NCI-H2227 treated with DMSO at 0.1 percent for 48 hours (cell line): ENCODE data around the gene IMP3.
"Not testable (repeated sequence)": the region's sequence is repeated elsewhere in the genome, so short reads cannot be mapped to it uniquely, and the experiment has no call there.

Experiments
- DNase-seq: peaks from one replicate; lab custom pipeline; 2025; lab: John Stamatoyannopoulos, UW

IMP3 gene

DNA sequence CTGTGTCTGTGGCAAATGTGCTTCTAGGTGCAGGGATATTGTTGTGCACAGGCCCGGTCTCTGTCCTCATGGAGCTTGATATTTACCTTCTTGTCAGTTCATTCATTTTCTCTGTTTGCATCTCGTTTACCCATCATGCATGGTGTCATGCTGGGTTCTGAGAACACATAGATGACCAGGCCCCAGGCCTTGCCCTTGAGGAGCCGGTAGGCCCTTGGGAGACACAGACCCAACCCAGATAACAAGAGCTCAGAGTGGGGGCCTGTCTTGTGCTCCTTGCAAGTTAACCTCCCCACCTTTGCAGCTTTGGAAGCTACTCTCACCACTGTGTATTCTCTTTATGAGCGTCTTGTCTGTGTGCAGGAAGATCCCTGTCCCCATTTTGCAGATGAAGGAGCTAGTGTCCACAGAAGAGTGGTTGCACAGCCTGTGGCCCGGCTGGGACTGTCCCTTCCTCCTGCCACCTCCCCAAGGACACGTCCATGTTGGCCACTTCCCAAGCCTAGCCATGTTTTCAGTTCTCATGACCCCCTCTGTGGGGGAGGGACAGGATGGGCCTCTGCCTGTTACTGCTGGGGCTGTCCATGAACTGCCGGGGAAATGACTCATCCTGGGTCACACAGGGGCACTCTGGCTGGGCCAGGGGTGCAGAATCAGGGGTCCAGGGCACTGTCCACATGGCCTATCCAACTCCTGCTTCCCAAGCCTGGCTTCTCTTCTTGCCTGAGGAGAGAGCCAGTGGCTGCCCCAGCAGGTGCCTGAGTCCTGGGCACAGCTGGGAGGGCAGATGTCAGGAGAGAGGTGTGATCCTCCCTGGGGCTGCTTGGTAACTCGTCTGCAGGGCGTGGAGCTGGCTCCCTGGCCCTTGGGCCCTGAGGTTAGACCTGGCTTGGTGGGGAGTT, 11.1 kb upstream of the IMP3 start:
- no peak for DNase-seq

DNA sequence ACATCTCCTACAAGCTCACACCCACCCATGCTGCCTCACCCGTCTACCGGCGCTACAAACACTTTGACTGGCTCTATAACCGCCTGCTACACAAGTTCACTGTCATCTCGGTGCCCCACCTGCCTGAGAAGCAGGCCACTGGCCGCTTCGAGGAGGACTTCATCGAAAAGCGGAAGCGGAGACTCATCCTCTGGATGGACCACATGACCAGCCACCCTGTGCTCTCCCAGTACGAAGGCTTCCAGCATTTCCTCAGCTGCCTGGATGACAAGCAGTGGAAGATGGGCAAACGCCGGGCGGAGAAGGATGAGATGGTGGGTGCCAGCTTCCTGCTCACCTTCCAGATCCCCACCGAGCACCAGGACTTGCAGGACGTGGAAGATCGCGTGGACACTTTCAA, 9.8 kb upstream of the IMP3 start:
- DNase-seq, result no peak

DNA sequence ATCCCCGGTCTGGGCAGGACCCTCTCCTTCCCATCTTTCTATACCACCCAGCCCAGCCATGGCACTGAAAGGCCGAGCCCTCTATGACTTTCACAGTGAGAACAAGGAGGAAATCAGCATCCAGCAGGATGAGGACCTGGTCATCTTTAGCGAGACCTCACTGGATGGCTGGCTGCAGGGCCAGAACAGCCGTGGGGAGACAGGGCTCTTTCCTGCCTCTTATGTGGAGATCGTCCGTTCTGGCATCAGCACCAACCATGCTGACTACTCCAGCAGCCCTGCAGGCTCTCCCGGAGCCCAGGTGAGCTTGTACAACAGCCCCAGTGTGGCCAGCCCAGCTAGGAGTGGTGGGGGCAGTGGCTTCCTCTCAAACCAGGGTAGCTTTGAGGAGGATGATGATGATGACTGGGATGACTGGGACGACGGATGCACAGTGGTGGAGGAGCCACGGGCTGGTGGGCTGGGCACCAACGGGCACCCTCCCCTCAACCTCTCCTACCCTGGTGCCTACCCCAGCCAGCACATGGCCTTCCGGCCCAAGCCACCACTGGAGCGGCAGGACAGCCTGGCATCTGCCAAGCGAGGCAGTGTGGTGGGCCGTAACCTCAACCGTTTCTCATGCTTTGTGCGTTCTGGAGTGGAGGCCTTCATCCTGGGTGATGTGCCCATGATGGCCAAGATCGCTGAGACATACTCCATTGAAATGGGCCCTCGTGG, 9.2 kb upstream of the IMP3 start:
- no peak for DNase-seq

DNA sequence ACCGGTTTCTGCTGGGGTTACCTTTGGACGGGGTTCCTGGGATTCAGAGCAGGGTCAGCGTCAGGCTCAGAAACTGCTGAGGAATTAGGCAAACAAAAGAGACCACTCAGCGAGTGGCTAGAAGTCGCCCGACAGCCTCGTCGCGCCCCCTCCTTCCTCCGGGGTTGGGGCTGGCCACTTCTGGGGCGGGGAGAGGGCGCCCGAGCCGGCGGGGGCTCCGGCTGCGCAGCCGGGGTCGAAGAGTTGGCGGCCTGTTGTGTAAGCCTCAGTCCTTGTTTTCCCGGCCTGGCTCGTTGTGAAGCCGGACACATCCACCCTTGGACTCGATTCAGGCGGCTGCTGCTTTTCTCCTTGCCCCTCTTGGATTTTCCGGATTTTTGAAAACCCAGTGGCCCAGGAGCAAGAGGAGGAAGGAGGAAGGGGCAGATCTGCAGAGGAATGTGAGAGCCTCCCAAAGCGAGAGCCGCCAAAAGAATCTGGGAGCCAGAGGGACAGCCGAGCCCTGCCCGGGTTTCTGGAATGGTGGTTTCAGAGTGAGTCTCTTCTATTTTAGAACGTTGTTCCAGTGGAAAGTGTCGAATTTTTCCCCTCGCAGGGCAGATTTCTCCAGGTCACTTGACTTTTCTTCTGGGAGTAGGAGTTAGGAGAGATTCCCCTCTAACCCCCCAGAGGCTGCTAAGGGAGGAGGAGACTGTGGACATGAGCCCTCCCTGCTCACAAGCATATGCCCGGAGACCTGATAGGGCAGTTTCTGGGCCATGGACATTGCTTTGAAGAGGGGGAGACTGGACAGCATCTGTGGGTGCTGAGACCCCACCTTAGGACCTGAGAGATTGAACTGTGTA, 8.4 kb upstream of the IMP3 start:
- no peak for DNase-seq

DNA sequence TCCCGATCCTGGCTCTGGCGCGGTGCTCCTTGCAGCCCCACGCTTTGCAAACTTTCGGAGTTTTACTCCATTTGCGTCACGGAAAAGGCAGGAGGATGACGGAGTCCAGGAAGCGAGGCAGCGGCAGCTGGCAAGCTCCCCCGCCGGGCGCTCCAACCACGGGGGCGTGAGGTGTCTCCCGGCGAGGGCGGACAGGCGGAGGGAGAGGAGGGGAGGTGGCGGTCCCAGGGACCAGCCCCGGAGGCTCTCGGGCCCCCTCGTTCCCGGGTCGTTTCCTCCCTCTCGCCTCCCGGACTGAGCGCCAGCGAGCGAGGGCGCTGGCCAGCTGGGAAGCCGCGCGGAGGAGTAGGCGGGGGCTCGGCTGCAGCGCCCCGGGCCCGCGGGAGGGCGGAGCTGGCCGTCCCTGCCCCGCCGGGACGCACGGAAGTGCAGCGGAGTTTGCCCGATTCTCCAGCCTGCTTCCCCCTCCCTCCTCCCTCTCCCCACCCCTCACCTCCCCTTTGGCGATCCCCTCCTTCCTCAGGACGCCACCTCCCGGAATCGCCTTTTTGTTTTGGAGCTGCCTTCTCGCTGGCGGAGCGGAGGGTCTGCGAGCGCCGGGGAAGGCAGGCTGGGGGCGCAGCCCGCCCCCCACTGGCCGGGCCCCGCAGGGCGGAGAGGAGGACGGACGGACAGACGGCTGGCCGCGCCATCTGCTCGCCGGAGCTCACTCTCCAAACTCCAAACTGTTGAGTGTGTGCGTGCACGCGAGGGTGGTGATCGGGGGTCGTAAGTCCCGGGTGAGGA, 7.5 kb upstream of the IMP3 start, which contains the start of gene SNX33:
Gene SNX33 (plus strand): TSS at position 543 of the 786 bp plus-strand sequence. CDS start 1,191 bp downstream, outside the sequence.
- peak; percentile 33 for DNase-seq

DNA sequence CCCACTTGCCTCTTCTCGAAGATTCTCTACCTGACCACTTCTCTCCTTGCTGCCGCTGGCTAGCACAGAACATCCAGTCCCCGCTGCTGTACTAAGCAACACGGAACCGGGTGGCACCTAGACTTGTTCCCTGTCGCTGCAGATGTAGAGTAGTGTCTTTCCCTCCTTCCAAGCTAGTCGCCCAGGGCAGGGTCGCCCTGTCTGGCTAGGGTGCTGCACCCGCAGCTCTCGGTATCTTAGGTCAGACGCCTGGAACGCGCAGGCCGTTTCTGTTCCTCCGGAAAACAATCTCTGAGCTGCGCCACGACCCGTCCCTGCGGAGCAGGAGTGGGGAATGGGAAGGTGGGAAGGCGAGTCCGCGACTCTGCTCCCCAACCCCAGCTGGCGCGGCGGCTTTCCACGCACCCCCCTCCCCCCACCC, 6.9 kb upstream of the IMP3 start:
- DNase-seq, result no peak

DNA sequence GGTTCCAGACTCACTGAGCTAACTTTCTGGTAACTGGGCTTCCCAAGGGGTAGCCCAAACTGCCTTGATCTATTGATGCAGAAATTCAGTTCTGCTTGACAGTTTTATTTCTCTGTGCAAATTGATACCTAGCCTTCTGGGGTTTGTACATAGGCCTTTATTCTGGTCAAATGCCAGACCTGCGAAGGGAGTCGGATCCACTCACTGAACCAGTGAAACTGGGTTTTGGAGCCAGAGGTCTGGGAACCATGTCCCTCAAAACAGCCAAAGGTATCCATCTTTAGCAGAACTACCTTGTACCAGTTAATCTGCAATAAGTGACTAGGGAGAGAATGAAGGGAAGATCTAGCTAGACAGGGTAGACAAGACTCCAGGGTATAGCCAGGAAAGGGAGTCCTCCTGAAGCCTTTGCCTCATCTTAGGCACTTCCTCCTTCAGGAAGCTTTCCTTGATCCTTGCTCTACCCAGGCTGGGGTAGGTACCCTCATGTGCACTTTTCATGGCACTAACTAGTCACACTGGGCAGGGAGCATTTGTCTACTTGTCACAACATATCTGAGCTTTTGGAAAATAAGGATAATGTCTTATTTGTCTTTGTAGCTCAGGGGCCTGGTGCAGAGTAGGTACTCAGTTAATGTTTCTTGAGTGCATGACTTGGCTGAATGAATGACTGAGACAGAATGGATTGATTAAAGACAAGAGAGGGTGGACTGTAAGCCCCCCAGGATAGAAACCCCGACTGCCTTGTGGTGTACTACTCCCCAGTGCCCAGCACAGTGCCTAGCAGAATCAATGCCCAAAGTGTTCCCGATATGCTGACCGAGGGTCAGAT, 6.3 kb upstream of the IMP3 start:
- no peak for DNase-seq

DNA sequence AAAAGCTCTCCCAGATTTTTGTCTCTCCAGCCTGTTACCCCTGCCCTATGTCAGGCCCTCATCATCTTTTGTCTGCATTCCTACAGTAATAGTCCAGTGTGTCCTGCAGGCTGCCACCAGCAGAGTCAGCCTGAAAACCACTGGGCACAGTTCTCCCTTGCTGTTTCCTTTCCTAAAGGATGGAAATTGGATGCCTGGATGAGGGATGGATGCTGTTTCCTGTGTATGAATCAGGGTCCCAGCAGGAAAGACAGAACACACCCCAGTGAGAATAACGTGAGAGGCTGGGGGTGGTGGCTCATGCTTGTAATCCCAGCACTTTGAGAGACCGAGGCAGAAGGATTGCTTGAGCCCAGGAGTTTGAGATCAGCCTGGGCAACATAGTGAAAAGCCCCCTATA, 4.4 kb upstream of the IMP3 start:
- DNase-seq, result no peak

DNA sequence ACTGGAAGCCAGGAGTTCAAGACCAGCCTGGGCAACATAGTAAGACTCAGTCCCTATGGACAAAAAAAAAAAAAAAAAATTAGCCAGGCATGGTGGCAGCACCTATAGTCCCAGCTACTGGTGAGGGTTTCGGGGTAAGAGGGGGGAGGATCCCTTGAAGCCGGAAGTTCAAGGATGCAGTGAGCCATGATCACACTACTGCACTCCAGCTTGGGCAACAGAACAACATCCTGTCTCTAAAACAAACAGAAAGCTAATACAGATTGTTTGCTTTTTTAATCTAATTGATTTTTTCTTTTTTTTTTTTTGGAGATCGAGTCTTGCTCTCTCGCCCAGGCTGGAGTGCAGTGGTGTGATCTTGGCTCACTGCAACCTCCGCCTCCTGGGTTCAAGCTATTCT, 1.6 kb upstream of the IMP3 start:
- DNase-seq, result no peak

DNA sequence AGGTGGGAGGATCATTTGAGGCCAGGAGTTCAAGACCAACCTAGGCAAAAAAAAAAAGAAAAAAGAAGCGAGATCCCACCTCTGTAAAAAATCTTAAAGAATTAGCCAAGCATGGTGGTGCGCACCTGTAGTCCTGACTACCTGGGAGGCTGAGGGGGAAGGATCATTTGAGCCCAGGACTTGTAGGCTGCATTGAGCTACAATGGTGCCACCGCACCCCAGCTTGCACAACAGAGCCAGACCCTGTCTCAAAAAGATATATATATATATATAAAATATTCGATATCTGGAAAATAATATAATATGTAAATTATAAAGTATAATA, 1.1 kb upstream of the IMP3 start:
- no peak for DNase-seq

DNA sequence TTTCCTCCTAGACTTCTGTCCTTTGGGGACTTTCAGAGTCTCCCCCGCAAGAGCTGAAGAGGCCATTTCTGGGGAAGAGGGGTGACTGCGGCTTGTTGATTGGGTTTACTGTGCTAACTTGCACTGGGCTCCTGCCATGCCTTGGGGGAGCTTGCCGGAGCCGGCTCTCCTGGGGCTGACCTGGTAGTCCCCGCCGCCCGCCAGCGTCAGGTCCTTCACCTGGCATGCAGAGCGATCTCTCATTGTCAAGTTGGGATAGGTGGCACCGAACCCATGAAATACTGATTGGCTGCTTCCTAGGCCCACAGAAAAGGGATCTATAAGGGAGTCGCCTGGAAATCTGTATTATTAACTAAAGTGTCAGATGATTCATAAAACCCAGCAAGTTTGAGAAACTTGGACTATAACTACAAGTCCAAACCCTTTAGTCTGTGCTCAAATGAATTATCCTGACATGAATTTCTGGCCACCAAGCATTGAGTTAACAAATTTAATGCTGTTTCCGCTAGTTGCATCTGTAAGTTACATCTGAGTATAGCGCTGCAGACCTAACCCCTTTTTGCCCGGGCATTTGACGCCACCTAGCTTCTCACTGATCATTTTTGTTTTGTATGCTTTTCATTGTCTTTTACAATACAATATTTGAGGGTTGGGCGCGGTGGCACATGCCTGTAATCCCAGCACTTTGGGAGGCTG, 607 bp upstream of the IMP3 start:
- peak; percentile 65 for DNase-seq

DNA sequence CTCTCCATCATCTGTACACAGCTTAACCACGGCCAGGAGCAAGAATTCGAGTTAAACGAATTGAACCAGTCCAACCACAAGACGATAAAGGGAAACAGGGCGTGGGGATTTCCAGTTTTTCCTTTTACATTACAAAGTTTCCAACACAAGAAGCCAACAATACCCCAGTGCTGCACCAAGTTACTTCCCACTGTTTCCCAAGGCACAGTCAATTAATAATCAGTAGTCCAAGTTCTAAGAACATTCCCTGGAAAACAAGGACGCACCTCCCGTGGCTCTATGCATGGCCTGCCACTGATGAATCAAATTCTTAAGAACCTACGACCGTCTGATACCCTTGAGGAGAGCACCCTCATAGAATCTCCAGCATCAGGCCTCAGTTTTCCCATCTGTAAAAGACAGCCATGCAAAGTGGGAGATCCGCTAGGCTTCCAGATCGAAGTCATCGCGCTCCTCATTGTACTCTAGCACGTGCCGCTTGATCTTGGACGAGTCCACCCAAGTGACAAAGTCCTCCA, 774 bp downstream of the IMP3 start:
- DNase-seq, result no peak

DNA sequence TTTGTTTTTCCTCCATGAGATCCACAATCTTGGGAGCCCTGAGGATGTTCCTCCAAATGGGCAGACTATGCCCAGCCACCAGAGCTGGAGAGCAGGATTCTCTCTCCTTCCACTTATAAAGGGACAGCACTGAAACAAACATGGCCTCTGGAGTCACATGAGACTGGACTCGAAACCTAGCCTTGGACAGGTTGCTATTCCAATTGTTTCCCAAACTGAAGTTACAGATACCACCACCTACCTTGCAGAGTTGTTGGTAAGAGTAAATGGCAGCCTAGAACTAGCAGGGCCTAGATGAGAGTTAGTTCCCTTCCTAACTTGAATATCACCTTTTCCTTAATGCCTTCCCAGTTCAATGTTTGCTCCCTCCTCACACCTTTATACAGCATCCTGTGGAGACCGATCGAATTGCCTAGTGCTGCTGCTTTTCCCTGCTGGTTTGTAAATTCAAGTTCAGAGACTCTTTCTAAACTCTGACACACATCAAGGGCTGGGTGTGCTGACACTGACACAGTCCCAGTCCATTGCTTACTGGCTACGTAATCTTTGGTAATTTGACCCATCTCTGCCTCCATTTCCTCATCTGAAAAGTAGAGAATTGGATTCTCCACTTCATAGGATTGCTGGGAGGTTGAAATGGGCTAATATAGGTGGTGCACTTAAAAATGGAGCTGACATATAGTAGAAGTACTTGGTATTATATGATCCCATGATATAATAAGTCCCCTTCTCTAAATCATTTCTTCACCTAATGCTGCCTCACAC, 2.6 kb downstream of the IMP3 start:
- no peak for DNase-seq

DNA sequence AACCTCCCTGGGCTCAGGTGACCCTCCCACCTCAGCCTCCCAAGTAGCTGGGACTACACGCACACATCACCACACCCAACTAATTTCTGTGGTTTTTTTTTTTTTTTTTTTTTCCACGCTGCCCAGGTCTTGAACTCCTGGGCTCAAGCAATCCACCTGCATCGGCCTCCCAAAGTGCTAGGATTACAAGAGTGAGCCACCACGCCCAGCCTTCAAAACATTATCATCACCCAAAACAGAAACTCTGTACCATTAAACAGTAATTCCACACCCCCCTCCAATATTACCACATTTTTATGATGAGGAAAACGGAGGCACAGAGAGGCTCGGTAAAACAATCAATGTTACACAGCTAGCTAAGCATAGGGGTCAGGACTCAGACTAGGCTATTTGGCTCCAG, 4.0 kb downstream of the IMP3 start:
- DNase-seq, result no peak

DNA sequence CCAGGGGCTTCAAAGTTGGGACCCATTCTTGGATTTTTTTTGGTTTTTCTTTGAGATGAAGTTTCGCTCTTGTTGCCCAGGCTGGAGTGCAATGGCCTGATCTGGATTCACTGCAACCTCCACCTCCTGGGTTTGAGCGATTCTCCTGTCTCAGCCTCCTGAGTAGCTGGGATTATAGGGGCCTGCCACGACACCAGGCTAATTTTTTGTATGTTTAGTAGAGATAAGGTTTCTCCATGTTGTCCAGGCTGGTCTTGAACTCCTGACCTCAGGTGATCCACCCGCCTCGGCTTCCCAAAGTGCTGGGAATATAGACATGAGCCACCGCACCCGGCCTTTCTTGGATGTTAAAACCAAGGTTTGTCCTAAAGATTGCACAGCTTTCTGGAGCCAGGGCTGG, 6.1 kb downstream of the IMP3 start:
- not testable (repeated sequence) for DNase-seq

DNA sequence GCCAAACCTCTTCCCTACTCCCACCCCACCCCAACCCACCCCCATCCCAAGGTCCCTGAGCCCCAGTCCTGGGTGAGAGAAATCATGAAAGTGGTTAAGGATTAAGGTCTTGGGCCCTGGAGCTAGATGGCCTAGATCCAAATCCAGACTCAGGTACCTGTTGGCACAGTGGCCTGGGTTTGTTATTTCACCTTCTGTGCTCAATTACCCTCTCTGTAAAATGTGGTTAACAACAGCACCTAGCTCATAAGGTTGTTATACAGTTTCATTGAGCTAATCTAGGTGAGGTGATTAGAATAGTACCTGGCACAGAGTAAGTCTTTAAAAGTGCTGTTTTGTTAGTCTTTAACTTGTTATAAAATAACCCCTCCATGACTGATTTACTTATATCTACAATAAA, 8.1 kb downstream of the IMP3 start:
- no peak for DNase-seq

DNA sequence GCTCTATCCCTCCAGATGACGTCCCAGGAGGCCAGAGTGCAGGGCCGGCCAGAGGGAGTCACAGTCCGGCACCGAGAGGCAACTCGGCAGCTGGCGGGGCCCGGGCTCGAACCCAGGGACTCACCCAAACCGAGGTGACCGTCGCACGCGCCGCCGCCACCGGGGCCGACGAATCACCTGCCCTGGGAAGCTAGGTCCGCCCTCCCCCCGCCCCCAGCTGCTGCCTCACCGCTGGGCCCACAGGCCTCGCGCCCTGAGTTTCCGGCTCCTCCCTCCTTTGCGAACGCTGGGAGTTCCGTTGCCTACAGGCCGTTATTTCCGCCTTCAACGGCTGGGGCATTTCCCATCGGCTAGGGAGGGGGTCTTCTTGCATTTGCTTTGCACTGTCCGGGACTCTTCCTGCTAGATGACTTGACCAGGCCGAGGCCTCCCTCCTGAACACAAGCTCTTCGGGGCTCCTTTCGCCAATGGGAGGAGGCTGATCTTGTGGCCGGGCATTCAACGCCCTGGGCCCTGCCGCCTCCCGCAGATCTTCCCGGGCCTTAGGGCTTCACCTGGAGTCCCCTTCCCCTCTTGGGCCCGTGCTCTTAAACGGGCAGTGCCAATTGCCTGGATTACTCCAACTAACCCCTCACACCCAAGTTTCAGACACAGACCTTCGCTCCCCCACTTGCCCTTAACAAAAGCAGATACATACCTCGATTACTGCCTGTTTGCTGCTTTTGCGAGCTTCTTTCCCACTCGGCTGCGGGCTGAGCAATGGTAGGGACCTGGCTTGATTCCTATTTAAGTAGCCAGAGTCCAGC, 14.3 kb downstream of the IMP3 start, which contains the start of gene SNUPN:
Gene SNUPN (minus strand): TSS at position 184 of the 806 bp plus-strand sequence. CDS start 4,674 bp downstream, outside the sequence.
- DNase-seq, result peak; percentile 84

DNA sequence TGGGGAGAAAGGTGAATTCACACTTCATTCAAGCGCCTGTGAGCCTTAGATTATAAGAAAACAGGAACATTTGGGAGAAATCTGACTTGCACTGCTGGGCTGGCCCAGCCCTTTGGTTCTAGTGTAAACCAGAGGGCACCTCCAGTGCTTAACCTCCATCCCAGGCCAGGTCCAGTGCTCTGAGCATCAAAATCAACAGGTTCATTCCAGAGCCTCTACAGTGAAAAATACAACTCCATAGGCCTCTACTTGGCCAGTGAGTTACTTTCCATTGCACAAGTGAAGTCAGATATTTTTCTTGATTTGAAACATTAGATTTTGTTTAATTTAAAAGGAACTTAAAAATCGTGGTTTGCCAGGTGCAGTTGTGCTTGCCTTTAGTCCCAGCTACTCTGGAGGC, 17.5 kb downstream of the IMP3 start:
- no peak for DNase-seq
